Measurements from ENCODE around the gene TTF2.

TTF2 gene

GRCh38 chr1:117066367-117066766, 6.2 kb downstream of the TTF2 start:
- DNase-seq (ENCODE audit: low read depth in 2 of 2), result no peak
- no peak overlapping the region for H3K4me3 ChIP-seq (replicated peaks in 1 of 2; ENCODE audit: low read depth in 2 of 2, low read length in 2 of 2)
- TF ChIP-seq, protein P1, sequence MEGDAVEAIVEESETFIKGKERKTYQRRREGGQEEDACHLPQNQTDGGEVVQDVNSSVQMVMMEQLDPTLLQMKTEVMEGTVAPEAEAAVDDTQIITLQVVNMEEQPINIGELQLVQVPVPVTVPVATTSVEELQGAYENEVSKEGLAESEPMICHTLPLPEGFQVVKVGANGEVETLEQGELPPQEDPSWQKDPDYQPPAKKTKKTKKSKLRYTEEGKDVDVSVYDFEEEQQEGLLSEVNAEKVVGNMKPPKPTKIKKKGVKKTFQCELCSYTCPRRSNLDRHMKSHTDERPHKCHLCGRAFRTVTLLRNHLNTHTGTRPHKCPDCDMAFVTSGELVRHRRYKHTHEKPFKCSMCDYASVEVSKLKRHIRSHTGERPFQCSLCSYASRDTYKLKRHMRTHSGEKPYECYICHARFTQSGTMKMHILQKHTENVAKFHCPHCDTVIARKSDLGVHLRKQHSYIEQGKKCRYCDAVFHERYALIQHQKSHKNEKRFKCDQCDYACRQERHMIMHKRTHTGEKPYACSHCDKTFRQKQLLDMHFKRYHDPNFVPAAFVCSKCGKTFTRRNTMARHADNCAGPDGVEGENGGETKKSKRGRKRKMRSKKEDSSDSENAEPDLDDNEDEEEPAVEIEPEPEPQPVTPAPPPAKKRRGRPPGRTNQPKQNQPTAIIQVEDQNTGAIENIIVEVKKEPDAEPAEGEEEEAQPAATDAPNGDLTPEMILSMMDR (IDR thresholded peaks at IDR 0.05; ENCODE audit: low read depth, low read length), result no peak

DNA sequence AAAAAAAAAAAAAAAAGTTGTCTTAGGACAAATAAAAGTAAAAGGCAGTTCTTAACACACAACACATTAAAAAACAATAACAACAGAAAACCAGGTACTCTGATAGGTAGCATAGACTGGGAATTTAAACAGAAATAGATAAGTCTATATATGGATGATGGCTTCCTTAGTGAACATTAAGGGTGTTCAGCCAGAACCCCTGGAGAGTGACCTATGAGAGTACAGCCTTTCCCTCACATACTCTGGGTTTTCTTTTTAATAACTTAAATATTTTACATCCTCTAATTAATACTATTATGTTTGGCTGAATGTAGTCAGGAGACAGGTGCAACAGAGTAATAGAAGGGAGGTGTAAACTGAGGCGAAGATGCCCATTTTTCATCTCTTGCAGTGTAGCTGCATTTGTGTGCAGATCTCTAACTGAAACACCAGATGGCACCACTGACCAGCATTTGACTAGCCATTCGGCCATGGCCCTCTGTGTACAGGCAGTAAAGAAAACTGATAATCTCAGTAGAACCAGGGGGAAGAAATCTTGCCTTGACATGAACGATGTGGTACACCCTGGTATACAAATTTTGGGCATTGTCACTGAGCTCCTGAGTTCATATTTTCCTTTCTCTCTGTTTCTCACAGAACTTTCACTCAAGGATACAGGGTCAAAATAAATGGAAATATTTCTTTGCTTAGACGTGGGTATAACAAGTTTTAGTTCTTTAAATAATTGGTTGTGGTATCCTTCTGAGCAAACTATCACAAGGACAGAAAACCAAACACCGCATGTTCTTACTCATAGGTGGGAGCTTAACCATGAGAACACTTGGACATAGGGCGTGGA, 7.6 kb downstream of the TTF2 start:
- DNase-seq (ENCODE audit: low read depth in 2 of 2), result peak; percentile 72 to 74
- H3K4me3 ChIP-seq (replicated peaks in 1 of 2; ENCODE audit: low read depth in 2 of 2, low read length in 2 of 2), result no peak overlapping the region
- TF ChIP-seq, protein P1 (IDR thresholded peaks at IDR 0.05; ENCODE audit: low read depth, low read length), result peak; percentile 81

DNA sequence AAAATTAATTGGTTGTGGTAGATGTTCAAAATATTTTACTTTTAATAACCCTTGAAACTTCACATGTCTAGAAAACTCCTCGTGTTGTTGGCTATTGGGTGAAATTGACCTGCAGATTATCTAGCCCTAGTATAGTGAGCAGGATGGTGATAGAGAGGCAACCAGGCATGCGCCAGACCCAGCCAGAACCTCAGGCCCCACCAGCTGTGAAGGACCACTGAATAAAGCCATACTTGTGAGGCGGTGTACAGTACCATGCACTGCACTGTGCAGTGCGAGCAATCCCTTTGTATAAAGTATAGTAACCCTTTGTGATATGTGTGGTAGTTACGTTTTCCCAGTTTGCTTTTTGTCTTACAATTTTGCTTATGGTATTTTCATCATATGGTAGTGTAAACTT, 8.5 kb downstream of the TTF2 start:
- no peak for DNase-seq (ENCODE audit: low read depth in 2 of 2)
- TF ChIP-seq, protein P1 (IDR thresholded peaks at IDR 0.05; ENCODE audit: low read depth, low read length), result no peak
- no peak overlapping the region for H3K4me3 ChIP-seq (replicated peaks in 1 of 2; ENCODE audit: low read depth in 2 of 2, low read length in 2 of 2)

- TF ChIP-seq, protein P1 (IDR thresholded peaks at IDR 0.05; ENCODE audit: low read depth, low read length), result no peak
- no peak overlapping the region for H3K4me3 ChIP-seq (replicated peaks in 1 of 2; ENCODE audit: low read depth in 2 of 2, low read length in 2 of 2)
- no peak for DNase-seq (ENCODE audit: low read depth in 2 of 2)
These were observed 9.2 kb downstream of the TTF2 start for GRCh38 chr1:117069220-117069844.

- H3K4me3 ChIP-seq (replicated peaks in 1 of 2; ENCODE audit: low read depth in 2 of 2, low read length in 2 of 2), result no peak overlapping the region
- peak; percentile 39 to 73 for DNase-seq (ENCODE audit: low read depth in 2 of 2)
- TF ChIP-seq, protein P1 (IDR thresholded peaks at IDR 0.05; ENCODE audit: low read depth, low read length), result no peak
These were observed 10.0 kb downstream of the TTF2 start for GRCh38 chr1:117070124-117070523.

DNA sequence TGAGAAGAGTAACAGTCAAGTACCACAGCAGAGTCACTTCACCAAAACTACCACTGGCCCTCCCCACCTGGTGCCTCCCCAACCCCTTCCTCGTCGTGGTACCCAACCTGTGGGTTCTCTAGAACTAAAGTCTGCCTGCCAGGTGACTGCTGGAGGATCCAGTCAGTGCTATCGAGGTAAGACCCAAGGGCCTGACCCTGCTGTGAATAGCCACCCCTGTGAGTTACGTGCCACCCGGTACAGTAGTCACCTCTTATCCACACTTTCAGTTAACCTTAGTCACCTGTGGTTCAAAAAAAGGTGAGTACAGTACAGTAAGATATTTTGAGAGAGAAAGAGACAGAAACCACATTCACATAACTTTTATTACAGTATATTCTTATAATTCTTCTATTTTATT, 16.5 kb downstream of the TTF2 start:
- TF ChIP-seq, protein P1 (IDR thresholded peaks at IDR 0.05; ENCODE audit: low read depth, low read length), result no peak
- H3K4me3 ChIP-seq (replicated peaks in 1 of 2; ENCODE audit: low read depth in 2 of 2, low read length in 2 of 2), result no peak overlapping the region
- no peak for DNase-seq (ENCODE audit: low read depth in 2 of 2)

Measured in cardiac fibroblast (primary cell).